PFSK-1 (cell line): Measurements from ENCODE around the gene NDUFB4.

Source experiments
- FOXP2 ChIP-seq: optimal IDR thresholded peaks from 2 replicates; pipeline ENCODE3; 2011; ENCODE audit warnings: borderline replicate concordance, control low read depth, inconsistent platforms; ENCODE audit not compliant: insufficient read depth; ENCODE audit errors: extremely low read length, extremely low read depth
- POLR2AphosphoS5 ChIP-seq: IDR thresholded peaks from 2 replicates; pipeline ENCODE4 v1.6.1; 2012; ENCODE audit warnings: low read depth, mild to moderate bottlenecking, control low read depth, low read length, moderate library complexity
- SIN3A ChIP-seq: IDR thresholded peaks from 2 replicates; pipeline ENCODE4 v1.6.1; 2012; ENCODE audit warnings: mild to moderate bottlenecking, low read length, moderate library complexity, borderline replicate concordance; ENCODE audit not compliant: insufficient read depth
- TAF1 ChIP-seq: IDR thresholded peaks from 2 replicates; pipeline ENCODE4 v1.6.1; 2012; ENCODE audit warnings: low read length, control low read depth, borderline replicate concordance; ENCODE audit not compliant: insufficient read depth
- TF ChIP-seq, protein P1 (sequence below), 2 experiments: IDR thresholded peaks; 2 replicates each; pipeline versions ENCODE4 v1.6.1 to v1.8.0; 2011 to 2012; ENCODE audit warnings: low read depth in 2 of 2, low read length in 2 of 2, control low read depth in 1 of 2, inconsistent platforms in 1 of 2, mild to moderate bottlenecking in 1 of 2, moderate library complexity in 1 of 2; ENCODE audit not compliant: insufficient read depth in 1 of 2

The NDUFB4 gene

DNA sequence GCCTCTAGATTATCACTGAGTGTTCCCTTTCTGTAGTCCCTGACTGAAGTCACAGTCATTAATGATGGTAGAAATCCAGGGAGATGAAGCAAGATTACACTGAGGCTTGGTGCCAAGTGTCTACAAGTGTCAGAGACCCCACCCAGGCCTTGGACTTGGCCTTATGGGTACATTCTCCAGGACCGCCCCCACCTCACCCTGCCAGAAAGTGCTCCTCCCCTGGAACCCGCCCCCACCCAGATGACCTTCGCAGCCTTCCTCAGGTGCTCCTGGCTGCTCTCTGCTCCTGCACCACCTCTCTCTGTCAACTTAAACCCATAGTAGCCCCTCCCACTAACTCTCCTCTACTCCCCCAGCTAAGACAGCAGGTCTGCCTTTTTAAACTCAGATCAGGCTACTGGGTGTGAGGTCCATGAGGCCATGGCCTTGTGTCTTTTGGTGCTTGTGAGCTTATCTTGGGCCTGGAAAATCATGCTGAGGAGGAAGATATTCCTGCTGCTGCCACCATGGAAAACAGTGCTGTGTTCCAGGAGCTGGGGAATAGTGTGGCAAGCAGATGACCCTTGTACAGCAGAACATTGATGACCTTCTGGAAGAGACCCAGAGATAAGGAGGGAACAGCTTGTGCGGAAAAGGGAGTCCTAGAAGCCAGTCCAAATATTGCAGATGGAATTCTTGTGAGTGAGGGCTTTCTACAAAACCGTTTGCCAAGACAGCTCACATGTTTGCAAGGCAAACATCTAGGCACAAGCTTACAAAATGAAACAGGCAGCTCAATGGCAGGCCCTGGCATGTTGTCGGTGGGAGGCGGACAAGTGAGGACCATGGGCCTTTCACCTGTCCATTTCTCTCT lies 40.3 kb upstream of the NDUFB4 start:
- TF ChIP-seq, protein P1, sequence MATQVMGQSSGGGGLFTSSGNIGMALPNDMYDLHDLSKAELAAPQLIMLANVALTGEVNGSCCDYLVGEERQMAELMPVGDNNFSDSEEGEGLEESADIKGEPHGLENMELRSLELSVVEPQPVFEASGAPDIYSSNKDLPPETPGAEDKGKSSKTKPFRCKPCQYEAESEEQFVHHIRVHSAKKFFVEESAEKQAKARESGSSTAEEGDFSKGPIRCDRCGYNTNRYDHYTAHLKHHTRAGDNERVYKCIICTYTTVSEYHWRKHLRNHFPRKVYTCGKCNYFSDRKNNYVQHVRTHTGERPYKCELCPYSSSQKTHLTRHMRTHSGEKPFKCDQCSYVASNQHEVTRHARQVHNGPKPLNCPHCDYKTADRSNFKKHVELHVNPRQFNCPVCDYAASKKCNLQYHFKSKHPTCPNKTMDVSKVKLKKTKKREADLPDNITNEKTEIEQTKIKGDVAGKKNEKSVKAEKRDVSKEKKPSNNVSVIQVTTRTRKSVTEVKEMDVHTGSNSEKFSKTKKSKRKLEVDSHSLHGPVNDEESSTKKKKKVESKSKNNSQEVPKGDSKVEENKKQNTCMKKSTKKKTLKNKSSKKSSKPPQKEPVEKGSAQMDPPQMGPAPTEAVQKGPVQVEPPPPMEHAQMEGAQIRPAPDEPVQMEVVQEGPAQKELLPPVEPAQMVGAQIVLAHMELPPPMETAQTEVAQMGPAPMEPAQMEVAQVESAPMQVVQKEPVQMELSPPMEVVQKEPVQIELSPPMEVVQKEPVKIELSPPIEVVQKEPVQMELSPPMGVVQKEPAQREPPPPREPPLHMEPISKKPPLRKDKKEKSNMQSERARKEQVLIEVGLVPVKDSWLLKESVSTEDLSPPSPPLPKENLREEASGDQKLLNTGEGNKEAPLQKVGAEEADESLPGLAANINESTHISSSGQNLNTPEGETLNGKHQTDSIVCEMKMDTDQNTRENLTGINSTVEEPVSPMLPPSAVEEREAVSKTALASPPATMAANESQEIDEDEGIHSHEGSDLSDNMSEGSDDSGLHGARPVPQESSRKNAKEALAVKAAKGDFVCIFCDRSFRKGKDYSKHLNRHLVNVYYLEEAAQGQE (IDR thresholded peaks at IDR 0.05; ENCODE audit: insufficient read depth in 1 of 2, low read depth in 2 of 2, low read length in 2 of 2) = no peak
- TF ChIP-seq SIN3A (no peak), TAF1 (no peak), POLR2AphosphoS5 (no peak), FOXP2 (no peak)

- TF ChIP-seq TAF1 (no peak), FOXP2 (no peak), POLR2AphosphoS5 (no peak), SIN3A (no peak)
- TF ChIP-seq, protein P1 (IDR thresholded peaks at IDR 0.05; ENCODE audit: insufficient read depth in 1 of 2, low read depth in 2 of 2, low read length in 2 of 2) = no peak
Measured at GRCh38 chr3:120557115-120557514, 39.0 kb upstream of the NDUFB4 start.

- TF ChIP-seq TAF1 (no peak), POLR2AphosphoS5 (no peak), FOXP2 (no peak), SIN3A (no peak)
- TF ChIP-seq, protein P1 (IDR thresholded peaks at IDR 0.05; ENCODE audit: insufficient read depth in 1 of 2, low read depth in 2 of 2, low read length in 2 of 2) = no peak
Measured at GRCh38 chr3:120558771-120559241, 37.3 kb upstream of the NDUFB4 start.

GRCh38 chr3:120559242-120560061 lies 36.7 kb upstream of the NDUFB4 start:
- TF ChIP-seq, protein P1 (IDR thresholded peaks at IDR 0.05; ENCODE audit: insufficient read depth in 1 of 2, low read depth in 2 of 2, low read length in 2 of 2) = no peak
- TF ChIP-seq SIN3A = peak; percentile 52; the same call in 1 of the 2 replicates
- TF ChIP-seq FOXP2 = peak; percentile 36
- TF ChIP-seq POLR2AphosphoS5 = no peak
- TF ChIP-seq TAF1 = peak; percentile 62; the same call in 1 of the 2 replicates
